HG03558 (cell line): ENCODE data around the gene SLC22A4.

Source experiments
- ATAC-seq: cut with Tn5 transposase; IDR thresholded peaks from one replicate; pipeline ENCODE4 v1.9.1; 2021; ENCODE audit warnings: moderate number of reproducible peaks; ENCODE audit not compliant: unreplicated experiment; ENCODE audit errors: extremely low read depth

The SLC22A4 gene

DNA sequence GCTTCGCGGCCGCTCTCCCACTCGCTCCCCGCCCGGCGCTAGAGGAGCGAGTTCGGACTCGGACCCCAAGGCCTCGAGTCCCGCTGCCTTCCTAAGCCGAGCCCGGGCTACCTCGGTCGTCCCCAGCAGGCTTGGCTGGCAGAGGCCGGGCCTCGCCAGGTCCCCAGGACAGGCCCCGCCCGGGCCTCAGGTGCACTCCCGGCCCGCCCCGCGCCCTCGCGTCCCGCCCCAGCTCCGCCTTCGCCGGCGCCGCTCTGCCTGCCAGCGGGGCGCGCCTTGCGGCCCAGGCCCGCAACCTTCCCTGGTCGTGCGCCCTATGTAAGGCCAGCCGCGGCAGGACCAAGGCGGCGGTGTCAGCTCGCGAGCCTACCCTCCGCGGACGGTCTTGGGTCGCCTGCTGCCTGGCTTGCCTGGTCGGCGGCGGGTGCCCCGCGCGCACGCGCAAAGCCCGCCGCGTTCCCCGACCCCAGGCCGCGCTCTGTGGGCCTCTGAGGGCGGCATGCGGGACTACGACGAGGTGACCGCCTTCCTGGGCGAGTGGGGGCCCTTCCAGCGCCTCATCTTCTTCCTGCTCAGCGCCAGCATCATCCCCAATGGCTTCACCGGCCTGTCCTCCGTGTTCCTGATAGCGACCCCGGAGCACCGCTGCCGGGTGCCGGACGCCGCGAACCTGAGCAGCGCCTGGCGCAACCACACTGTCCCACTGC is 75.4 kb downstream of the SLC22A4 start, which contains the start of gene SLC22A5:
TSS of gene SLC22A5 (plus strand) at position 237 of the 707 bp plus-strand sequence. CDS start at position 500, 263 bp downstream.
- ATAC-seq, result peak; percentile 75

DNA sequence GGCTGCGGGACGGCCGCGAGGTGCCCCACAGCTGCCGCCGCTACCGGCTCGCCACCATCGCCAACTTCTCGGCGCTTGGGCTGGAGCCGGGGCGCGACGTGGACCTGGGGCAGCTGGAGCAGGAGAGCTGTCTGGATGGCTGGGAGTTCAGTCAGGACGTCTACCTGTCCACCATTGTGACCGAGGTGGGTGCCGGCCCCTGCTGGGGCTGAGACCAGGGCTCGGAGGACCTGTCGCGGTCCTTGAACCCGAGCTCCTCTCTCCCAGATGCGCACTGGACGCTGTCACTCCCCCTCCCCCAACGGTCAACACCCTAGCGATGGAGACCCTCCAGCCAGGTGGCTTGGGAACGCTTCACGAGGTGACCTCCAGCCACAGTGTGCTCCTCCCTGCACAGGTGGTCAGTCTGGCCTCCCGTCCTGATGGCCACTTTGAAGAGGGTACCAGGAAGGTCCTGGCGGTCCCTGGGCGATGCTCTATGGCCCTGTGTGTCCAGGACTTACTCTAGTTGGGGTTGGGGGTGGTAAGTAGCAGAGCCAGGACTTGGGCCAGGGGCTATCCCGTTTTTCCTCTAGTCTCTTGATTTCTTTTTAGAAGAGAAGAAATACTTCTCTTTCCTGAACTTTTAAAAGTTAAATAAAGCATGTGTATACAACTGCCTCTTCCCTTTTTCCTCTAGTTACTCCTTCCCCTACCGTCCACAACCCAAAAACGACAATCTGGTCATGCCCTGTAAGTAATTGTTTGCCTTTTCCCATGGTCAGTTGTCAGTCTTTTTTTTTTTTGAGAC is 76.2 kb downstream of the SLC22A4 start:
- no peak for ATAC-seq

DNA sequence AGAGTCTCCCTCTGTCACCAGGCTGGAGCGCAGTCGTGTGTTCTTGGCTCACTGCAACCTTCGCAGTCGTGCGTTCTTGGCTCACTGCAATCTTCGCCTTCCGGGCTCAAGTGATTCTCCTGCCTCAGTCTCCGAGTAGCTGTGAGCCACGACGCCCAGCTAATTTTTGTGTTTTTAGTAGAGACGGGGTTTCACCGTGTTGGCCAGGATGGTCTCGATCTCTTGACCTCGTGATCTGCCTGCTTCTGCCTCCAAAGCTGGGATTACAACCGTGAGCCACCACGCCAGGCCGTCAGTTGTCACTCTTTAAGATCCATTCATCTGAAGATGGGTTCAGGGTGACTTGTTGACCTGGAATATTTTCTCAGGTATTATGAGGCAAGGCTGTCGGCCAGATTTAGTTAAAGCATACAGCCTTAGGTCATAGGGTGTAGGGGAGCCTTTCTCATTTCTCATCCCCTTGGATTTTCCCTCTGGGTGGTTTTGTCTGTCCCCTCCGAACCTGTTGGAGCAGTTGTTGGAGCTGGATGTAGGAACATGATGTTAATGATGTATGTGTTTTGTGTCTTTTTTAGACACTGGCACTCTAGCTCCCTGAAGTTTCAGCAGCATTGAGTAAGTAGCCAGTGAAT is 76.9 kb downstream of the SLC22A4 start:
- ATAC-seq, result no peak

DNA sequence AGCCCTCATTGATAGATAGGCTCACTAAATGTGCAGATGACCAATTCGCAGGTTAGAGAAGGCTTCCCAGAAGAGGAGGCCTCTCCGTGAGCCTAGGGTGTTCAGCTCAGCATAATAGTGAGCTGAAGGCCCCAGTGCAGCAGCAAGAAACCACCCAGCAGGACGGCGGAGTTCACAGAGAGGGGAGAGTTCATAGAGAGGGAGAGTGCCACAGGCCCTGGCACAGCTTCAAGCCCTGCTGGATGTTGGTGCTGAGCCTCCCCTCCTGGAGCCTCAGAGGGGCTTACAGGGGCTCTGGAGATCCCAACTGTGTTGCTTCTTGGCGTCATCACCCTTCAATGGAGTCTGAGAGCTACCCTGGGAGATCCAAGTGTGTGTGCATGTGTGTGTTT is 77.4 kb downstream of the SLC22A4 start:
- ATAC-seq, result no peak

DNA sequence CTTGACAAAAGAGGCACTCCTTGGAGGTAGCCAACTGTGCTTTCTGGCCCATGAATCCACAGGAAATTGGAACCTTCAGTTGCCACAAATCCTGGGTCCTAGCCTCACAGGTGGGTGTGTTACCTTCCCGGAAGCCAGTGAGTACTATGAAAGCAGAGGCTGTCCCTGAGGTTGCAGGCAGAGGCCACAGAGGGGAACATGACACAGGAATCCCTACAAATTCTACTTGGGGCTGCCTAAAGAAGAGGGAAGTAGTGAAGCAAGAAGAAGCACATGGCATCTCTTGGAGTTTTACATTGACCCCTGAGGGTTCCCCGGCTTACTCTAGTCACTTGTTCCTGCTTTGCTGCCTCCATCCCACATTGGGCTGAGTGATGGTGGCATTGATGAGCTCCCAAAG is 77.9 kb downstream of the SLC22A4 start:
- ATAC-seq, result no peak

DNA sequence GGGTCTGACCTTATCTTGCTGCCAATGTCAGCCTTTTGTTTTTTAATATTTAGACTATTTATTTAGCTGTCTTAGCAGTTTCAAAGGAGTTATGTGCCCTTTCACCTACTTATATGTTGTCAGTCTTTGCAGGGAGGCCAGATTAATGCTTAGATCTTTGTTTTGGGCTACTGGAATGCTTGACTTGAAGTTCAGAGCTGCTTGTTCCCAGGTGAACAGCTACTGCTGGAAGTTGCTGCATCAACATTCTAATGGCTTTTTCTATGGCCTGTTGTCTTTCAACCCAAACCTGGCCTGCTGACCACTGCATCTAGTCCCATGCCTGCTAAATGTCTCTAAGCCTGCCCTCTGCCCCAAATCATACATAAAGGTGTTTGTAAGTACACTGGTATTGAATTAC is 78.3 kb downstream of the SLC22A4 start:
- no peak for ATAC-seq

DNA sequence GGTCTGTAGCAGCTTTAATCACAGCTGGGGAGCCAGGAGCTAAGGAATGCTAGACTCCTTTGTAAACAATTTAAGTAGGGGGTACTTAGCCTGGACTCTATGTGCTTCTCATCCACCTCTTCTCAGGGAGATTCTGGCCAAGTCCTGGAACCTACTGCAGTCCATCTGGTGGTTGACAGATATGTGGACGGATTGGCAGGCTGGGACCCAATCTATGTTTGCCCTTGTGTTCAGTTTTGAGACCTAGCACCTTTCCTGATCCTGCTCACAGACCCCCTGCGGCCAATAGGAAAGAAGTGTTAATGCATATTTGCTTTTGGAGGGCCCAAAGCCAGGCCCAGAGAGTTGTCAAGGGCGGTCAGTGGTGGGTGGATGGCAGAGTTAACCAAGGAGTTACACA is 81.8 kb downstream of the SLC22A4 start:
- ATAC-seq, result no peak

DNA sequence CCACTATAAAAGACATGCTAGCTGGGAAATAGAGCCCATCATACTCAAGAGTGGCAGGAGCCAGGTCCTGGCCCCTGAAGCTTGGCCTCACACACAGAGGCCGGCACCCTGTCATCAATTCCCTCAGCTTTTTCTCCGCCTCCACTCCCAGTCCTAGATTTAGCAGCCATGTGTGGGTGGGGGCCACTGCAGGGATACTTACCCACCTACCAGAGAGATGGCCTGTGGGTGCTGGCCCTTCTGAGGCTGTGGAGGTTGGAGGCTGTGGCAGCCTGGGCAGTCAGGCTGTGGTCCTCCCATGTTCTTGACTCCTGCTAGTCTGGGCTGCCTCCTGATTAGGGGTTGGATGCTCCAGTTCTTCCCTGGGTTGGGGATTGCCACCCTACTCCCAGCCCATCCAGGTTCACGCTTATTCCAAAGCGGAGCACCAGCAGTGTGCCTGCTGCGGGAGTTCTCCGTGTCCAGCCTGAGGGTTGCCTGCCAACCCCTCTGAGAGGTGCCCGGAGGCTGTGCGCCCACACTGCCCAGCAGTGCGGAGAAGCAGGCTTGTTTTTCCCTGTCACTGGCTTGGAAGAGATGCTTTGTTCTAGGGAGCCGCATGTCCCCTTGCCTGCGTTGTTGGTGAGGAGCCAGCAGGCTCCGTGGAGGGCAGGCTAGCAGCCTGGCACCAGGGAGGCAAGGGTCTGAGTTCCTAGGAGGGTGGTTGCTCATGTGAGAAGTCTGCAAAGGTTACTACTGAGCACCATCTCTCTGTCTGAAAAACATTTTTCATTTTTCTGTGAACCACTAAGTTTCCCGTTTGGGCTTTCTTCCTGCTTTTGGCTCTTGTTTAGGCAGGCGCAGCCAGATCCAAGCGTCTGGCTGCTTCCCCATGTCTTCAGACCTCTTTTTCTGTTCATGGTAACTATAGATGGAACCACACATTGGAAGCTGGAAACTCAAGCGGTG is 82.8 kb downstream of the SLC22A4 start:
- ATAC-seq, result no peak

DNA sequence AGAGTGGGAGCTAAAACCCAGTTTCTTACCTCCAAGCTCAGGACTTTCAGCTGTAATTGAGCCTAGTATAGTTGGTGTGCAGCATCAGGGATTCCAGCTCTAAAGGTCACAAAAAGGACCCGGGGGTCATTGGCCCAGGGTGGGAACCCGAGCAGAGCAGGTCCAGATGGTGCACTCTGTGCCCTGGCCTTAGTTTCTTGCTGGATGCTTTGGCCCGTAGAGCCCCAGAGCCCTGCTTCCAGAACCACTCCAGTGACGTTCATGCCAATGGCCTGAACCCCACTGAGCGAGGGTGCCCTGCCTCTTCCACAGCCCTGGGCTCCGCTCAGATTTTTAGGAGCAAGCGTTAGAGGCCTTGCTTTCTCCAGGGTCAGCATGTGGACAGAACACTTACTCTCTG is 83.5 kb downstream of the SLC22A4 start:
- no peak for ATAC-seq

DNA sequence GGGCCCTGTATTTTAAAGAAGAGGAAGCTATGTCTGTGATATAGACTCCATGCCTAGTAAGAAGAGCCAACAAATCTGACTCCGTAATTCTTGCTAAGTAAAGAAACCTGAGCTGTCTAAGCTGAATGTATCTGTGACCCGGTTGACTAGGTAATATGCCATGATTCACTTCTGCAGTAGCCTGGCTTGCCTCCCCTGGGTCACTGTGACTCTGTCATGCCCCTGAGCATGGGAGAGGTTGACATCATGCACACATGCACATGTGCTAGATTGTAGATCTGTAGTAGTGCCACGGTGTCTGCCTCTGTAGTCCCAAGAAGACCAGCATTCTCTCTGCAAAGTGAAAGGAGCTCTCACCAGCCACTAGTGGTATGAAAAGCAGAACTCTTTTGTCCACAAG is 84.4 kb downstream of the SLC22A4 start:
- no peak for ATAC-seq

DNA sequence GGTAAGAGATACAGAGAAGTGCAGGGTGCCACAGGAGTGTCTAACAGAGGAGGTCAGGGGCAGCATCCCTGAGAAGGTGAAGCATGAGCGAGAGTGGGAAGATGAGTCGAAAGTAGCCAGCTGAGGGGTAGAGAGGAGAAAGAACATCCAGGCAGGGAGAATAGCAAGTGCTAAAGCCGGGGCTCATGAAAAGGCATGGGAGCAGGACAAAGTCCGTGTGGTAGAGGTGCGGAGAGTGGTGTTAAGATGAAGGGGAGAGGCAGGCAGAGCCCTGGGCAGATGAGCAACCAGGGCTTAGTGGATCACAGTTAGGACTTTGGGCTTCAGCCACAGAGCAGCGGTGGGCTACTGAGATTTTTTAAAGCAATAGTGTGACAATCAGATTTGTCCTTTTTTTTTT is 85.9 kb downstream of the SLC22A4 start:
- ATAC-seq, result no peak

DNA sequence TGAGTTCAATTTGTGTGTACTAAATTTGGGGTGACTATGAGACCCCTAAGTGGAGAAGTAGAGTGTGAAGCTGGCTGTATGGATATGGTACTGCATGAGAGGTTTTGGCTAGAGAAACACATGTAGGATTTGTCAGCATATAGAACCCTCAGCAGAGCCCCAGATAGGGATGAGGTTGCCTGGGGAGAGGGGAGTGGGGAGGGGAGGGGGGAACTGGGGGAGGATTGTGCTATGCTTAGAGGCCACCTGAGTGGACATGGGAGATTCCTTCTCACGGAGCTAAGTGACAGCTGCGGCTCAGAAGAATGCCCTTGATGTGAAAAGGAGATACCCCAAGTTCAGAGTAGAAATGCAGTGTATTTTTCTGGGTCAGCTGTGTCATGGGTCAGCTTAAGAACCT is 86.5 kb downstream of the SLC22A4 start:
- ATAC-seq, result no peak

DNA sequence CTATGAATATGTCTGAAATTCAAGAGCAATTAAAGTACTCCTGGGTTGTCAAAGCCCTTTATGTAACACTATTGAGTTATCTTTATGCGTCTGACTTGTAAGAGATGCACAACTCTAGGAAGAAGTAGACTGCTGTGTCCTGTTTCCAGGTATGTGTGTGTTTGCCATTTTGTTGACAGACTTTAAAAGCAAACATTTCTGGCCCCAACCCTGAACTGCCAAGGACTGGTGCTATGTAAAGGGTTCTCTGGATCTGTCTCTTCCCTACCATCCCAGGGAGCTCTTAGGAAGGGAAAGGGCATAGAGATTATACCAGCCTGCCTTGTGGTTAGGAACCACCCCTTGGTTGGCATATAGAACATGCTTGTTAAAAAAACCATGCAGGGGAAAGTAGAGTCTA is 87.4 kb downstream of the SLC22A4 start:
- ATAC-seq, result no peak

DNA sequence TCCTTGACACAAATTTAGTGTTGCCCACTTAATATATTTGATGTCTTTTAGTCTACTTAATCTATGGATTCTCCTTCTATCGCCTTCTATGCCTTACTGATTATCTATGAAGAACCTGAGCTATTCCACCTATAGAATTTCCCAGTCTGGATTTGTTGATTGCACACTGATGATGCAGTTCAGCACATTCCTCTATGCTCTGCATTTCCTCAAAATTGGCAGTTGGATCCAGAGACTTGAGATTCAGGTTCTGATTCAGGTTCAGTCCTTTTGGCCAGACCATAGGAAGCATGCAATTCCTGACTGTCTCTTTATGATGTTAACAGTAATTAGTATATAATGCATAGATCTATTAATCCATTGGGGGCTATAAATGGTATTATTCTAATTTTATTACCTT is 89.1 kb downstream of the SLC22A4 start:
- ATAC-seq, result no peak

DNA sequence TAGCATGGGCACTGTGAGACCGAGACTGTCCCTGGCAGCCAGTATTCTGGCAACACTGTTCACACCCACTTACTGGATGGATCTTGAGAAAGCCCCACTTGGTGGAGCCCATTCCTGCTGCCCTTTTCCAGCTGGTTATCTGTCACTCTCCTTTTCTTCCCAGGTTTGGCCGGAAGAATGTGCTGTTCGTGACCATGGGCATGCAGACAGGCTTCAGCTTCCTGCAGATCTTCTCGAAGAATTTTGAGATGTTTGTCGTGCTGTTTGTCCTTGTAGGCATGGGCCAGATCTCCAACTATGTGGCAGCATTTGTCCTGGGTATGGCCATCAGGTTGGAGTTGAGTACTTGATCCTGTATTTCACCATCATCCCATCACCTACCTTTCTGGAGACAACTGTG is 89.8 kb downstream of the SLC22A4 start:
- no peak for ATAC-seq

DNA sequence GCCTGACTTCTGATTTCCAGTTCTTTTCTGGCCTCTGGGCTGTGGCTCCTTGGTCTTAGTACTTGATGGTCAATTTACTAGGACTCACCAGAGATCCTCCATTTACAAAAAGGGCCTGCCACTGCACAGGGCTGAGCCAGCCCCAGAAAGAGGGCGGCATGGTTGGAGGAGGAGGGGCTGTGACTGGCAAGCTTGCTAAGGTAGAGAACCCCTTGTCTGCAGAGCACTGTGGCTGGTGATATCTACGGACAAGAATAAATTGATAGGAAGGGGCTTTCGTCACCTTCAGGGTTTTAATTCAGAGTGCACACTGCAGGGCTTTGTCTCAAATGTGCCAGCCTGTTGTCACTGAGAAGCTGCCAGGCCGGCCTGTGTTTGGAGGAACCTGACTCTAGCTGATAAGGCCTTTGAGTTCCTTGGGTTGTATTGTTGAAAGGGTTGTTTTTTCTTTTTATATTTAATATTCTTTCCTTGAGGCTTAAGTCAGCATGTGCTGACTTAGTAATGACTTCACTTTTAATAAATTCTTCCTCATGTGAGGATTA is 90.4 kb downstream of the SLC22A4 start:
- ATAC-seq, result no peak

DNA sequence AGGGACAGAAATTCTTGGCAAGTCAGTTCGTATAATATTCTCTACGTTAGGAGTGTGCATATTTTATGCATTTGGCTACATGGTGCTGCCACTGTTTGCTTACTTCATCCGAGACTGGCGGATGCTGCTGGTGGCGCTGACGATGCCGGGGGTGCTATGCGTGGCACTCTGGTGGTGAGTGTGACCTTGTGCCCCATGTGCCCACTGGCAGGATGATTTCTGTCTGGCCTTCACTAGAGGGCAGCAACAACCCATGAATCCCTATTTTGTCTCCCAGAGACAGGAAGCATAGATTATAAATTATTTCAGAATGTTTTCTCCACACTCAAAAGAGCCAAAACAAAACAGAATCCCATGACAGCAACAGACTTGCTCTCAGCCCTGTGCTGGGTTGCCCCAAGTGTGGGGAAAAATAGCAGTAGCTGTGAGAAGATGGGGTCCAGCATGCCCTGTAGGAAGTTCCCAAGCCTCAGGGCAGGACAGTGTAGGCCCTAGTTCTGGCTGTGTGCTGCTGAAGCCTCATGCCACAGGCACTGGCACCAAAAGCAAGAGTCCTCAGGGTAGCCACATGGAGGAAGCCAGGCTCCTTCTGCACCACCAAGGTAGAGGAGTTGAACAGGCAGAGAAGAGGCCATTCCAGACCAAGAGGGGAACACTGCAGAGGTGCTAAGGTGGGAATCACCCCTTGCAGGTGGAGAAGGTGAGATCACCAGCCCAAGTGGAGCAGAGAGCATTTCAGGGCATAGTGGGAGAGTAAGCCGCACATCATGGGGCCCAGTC is 91.3 kb downstream of the SLC22A4 start:
- ATAC-seq, result no peak

DNA sequence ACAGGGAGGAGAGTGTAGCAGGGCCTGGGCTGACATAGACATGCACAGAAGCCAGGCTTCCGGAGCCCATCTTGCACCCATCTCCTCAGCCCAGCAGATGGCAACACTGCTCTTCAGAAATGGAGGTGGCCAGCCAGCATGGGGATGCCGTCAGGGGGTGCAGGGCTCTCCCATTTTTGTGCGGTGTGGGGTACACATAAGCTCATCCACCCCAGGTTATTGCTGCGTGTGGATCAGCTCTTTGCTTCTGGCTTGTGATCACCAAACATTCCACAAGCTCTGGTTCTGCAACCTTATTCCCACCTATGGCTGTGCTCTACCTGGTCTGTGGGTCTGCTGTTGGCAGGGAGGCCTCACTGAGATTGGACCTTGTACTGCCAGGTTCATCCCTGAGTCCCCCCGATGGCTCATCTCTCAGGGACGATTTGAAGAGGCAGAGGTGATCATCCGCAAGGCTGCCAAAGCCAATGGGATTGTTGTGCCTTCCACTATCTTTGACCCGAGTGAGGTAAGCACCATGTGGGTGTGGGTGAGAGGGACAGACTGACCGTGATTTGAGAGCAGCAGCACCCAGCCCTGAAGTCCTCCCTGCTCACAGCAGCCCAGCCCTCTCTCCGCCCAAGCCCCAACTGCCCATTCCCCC is 92.6 kb downstream of the SLC22A4 start:
- ATAC-seq, result peak; percentile 79

DNA sequence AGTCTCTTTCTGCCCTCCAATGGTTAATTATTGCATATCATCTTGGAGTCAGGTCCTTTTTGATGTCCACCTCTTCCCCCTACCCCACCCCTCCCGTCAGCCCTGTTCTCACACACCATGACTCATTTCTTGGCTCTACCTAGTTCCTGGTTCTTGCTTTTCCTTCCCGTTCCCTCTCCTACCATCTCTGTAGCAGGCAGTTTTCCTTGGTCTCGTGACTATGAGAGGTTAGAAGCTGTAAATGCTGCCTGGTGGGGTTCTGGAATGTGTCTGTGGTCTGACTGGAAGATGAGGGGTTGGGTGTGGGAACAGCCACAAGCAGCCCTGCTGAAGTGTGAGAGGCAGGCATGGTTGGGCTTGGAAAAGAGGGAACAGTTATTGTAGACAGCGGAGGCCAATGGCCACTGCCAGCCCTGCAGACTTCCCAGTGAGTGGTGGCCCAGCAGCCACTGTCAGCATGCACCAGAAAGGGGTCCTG is 93.5 kb downstream of the SLC22A4 start:
- ATAC-seq, result no peak
